Body of pancreas (tissue), 4 donors: Measurements from ENCODE around the gene THEMIS.

Experiments used
- POLR2A ChIP-seq, 3 donors: fragments of 450-650 bp; IDR thresholded peaks; one replicate each; pipeline ENCODE4 v1.6.1; 2016; ENCODE audit warnings: antibody characterized with exemption in 3 of 3, mild to moderate bottlenecking in 2 of 3
- TF ChIP-seq, protein P1 (sequence below), 7 experiments: fragments of 450-650 bp in 4 of 7; fragments of 200-600 bp in 3 of 7; sonication (generic) in 3 of 7; IDR thresholded peaks; one replicate each; pipeline ENCODE4 v1.5.1; 2016 to 2019; ENCODE audit warnings: antibody characterized with exemption in 7 of 7

DNA sequence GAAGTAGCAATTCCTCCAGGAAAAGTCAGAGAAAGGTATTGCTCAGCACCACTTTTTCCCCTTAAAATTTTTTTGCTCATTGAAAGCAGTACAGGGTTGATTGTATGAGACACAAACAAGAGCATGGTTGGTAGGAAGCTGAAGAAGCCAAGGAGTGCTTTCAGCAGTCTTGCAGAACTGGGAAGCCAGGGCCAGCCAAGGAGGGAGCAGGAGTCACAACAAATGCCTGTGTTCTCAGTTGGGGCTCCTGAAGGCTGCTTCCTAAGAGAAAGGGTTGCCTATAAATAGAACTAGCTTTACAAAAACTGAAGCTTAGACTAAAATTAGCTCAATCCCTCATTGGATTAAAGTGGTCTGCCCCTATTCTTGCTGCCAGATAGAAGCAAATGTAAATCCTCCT, 3.3 kb upstream of the THEMIS start:
- TF ChIP-seq, protein P1, sequence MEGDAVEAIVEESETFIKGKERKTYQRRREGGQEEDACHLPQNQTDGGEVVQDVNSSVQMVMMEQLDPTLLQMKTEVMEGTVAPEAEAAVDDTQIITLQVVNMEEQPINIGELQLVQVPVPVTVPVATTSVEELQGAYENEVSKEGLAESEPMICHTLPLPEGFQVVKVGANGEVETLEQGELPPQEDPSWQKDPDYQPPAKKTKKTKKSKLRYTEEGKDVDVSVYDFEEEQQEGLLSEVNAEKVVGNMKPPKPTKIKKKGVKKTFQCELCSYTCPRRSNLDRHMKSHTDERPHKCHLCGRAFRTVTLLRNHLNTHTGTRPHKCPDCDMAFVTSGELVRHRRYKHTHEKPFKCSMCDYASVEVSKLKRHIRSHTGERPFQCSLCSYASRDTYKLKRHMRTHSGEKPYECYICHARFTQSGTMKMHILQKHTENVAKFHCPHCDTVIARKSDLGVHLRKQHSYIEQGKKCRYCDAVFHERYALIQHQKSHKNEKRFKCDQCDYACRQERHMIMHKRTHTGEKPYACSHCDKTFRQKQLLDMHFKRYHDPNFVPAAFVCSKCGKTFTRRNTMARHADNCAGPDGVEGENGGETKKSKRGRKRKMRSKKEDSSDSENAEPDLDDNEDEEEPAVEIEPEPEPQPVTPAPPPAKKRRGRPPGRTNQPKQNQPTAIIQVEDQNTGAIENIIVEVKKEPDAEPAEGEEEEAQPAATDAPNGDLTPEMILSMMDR (IDR thresholded peaks at IDR 0.05) = no peak
- no peak for TF ChIP-seq POLR2A (IDR thresholded peaks at IDR 0.05)
